K562 (cell line): ENCODE results near the gene PTCD3. TPM values are rescaled to one million over a fixed set of nuclear protein-coding genes. Genes with fewer than 3 reads are reported as not detected.

Source experiments
- ARID3A ChIP-seq: IDR thresholded peaks from 2 replicates; pipeline ENCODE4 v1.6.1; 2012; ENCODE audit warnings: low read depth, low read length, improper control_type of control experiment, borderline replicate concordance
- ELF4 ChIP-seq: fragments of 450-650 bp; formaldehyde crosslinking; IDR thresholded peaks from 2 replicates; pipeline ENCODE4 v1.4.0; 2022; ENCODE audit warnings: missing genetic modification characterization
- ESRRA ChIP-seq: fragments of 450-650 bp; IDR thresholded peaks from 2 replicates; pipeline ENCODE4 v1.6.1; 2014; ENCODE audit warnings: low read depth, mild to moderate bottlenecking, moderate library complexity, borderline replicate concordance
- GABPA ChIP-seq: fragments of 200-800 bp; sonication (Bioruptor generic); conservative IDR thresholded peaks from 2 replicates; pipeline ENCODE4 v1.6.1; 2016; ENCODE audit warnings: low read depth, missing genetic modification characterization, missing compliant biosample characterization
- GMEB1 ChIP-seq: fragments of 250-450 bp; sonication (Bioruptor Pico); IDR thresholded peaks from 2 replicates; pipeline ENCODE4 v1.4.0; 2020; ENCODE audit warnings: mild to moderate bottlenecking
- NR2C2 ChIP-seq, 2 experiments: fragments of 200-800 bp in 1 of 2; sonication (Bioruptor generic) in 1 of 2; sonication (generic) in 1 of 2; formaldehyde crosslinking in 1 of 2; IDR thresholded peaks; 2 replicates each; pipeline versions ENCODE4 v1.6.1 to v1.8.0; 2016 to 2022; ENCODE audit warnings: mild to moderate bottlenecking in 1 of 2, missing compliant biosample characterization in 1 of 2, missing genetic modification characterization in 1 of 2, missing genetic modification reagents in 1 of 2
- RAD21 ChIP-seq, 2 experiments: fragments of 250-450 bp in 1 of 2; fragments of 450-650 bp in 1 of 2; sonication (Bioruptor Pico) in 1 of 2; formaldehyde crosslinking in 1 of 2; IDR thresholded peaks in 1 of 2; conservative IDR thresholded peaks in 1 of 2; 2 replicates each; pipeline versions ENCODE4 v1.4.0 to v1.8.0; 2020 to 2022; ENCODE audit warnings: mild to moderate bottlenecking in 2 of 2, moderate library complexity in 1 of 2
- RBFOX2 ChIP-seq: fragments of 200-400 bp; formaldehyde crosslinking; IDR thresholded peaks from 2 replicates; pipeline ENCODE4 v1.6.1; 2017; ENCODE audit warnings: low read depth, mild to moderate bottlenecking, low read length, moderate library complexity
- RCOR1 ChIP-seq, 2 experiments: IDR thresholded peaks; 2 replicates each; pipeline ENCODE4 v1.6.1; 2012; ENCODE audit warnings: low read depth in 2 of 2, low read length in 2 of 2, borderline replicate concordance in 1 of 2, improper control_type of control experiment in 1 of 2
- SIN3A ChIP-seq, 2 experiments: fragments of 150-350 bp in 1 of 2; IDR thresholded peaks; 2 replicates each; pipeline ENCODE4 v1.6.1; 2011 to 2016; ENCODE audit warnings: borderline replicate concordance in 2 of 2, low read depth in 2 of 2, low read length in 2 of 2, mild to moderate bottlenecking in 2 of 2, moderate library complexity in 2 of 2; ENCODE audit not compliant: control insufficient read depth in 1 of 2
- ZFX ChIP-seq: sonication (generic); formaldehyde crosslinking; IDR thresholded peaks from 2 replicates; pipeline ENCODE4 v1.8.0; 2022; ENCODE audit warnings: mild to moderate bottlenecking, missing genetic modification reagents, moderate library complexity
- ZNF277 ChIP-seq: fragments of 250-450 bp; sonication (Bioruptor Pico); IDR thresholded peaks from 2 replicates; pipeline ENCODE4 v1.8.0; 2022; ENCODE audit warnings: inconsistent platforms, mild to moderate bottlenecking, moderate library complexity, borderline replicate concordance
- polyA plus RNA-seq, 8 experiments: library from polyadenylated mRNA; depleted of rRNA in 4 of 8; stranded (reverse) in 5 of 8; unstranded in 3 of 8; fragments of >200 nt; fragmentation: Nextera tagmentation in 2 of 8; fragmentation: Illumina TruSeq in 1 of 8; extraction: Ambion mirVana in 2 of 8; extraction: Trizol in 1 of 8; gene quantifications; 2 replicates each; pipeline versions ENCODE4 v1.2.1 to v1.2.3, GENCODE V29; 2011 to 2014; ENCODE audit warnings: inconsistent platforms in 1 of 8, missing spikeins in 1 of 8
- total RNA-seq, 7 experiments: library from RNA; depleted of rRNA in 6 of 7; stranded (reverse); fragments of >200 nt in 6 of 7; fragmentation: Illumina TruSeq in 2 of 7; extraction: Trizol in 2 of 7; gene quantifications; 2 replicates each; pipeline versions ENCODE4 v1.2.1 to v1.2.3, GENCODE V29; 2011 to 2021; ENCODE audit warnings: low replicate concordance in 1 of 7
- TF ChIP-seq, protein P1 (sequence below): fragments of 450-650 bp; IDR thresholded peaks from 2 replicates; pipeline ENCODE4 v1.6.1; 2016; ENCODE audit warnings: borderline replicate concordance

The PTCD3 gene
- total and polyA plus RNA-seq, 9 of the 15 experiments (the other 6 are each of a cell fraction or from before 2014, with no cell fraction given): 65.2 to 241 (median 172) TPM

DNA sequence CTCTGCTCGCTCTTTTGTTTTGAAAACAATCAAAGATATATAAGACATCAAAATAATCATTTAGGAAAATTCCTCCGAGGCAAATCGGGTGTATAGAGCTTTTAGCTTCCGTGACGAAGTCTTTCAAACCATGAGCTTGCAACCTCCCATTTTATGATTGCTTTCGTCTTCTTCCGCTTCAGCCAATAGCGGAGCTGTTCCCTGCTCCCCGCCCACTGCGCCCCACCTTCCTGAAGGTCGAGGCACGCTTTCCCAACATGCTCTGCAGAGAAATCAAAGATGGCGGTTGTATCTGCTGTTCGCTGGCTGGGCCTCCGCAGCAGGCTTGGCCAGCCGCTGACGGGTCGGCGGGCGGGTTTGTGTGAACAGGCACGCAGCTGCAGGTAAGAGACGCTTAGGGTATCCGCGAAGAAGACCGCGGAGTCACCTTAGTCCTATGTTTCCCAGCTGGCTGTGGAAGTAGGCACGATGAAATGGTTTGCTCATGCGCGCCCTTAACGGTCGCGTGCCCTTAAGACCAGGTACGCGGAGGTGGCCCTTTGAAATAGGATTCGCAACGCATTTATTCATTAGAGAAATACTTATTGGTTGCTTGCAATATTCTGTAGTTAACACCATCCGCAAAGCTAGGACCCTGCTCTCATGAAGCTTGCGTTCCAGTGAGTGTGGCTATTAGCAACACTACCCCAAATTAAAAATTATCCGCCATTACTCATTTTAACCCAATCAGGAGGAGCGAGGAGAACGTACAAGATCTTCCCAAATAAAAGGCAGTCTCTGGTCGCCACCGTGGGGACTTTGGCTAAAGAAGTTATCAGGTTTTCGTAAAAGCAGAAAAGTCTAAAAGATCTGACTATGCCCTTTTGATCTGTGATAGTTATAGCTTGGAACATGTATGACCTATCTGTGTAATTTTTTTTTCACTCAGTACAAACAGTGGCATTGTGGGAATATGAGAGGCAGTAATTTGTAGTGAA lies at the start of gene PTCD3 (continued):
- TF ChIP-seq, protein P1, sequence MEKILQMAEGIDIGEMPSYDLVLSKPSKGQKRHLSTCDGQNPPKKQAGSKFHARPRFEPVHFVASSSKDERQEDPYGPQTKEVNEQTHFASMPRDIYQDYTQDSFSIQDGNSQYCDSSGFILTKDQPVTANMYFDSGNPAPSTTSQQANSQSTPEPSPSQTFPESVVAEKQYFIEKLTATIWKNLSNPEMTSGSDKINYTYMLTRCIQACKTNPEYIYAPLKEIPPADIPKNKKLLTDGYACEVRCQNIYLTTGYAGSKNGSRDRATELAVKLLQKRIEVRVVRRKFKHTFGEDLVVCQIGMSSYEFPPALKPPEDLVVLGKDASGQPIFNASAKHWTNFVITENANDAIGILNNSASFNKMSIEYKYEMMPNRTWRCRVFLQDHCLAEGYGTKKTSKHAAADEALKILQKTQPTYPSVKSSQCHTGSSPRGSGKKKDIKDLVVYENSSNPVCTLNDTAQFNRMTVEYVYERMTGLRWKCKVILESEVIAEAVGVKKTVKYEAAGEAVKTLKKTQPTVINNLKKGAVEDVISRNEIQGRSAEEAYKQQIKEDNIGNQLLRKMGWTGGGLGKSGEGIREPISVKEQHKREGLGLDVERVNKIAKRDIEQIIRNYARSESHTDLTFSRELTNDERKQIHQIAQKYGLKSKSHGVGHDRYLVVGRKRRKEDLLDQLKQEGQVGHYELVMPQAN: peak; percentile 92
- TF ChIP-seq RBFOX2 (peak; percentile 98), ELF4 (CRISPR knock-in tag) (no peak), ZFX (peak; percentile 12; the same call in 1 of the 2 replicates), ESRRA (peak; percentile 91), GMEB1 (CRISPR knock-in tag) (peak; percentile 84), RAD21 (CRISPR knock-in tag; conservative IDR thresholded peaks at IDR 0.05 in 1 of 2, IDR thresholded peaks at IDR 0.05 in 1 of 2) (no peak), GABPA (tag) (peak; percentile 50; the same call in 1 of the 2 replicates), ZNF277 (no peak), RCOR1 (IDR thresholded peaks at IDR 0.05; ENCODE audit: borderline replicate concordance in 1 of 2, low read depth in 2 of 2, low read length in 2 of 2) (peak in 1 of 2 experiments; percentile 25; a peak in 1 of 4 replicates), ARID3A (peak; percentile 70; the same call in 1 of the 2 replicates), SIN3A (IDR thresholded peaks at IDR 0.05; ENCODE audit: borderline replicate concordance in 2 of 2, control insufficient read depth in 1 of 2, low read depth in 2 of 2, low read length in 2 of 2) (peak; percentile 53 to 91; a peak in 3 of 4 replicates), NR2C2 (CRISPR knock-in tag; IDR thresholded peaks at IDR 0.05) (peak; percentile 57; the same call in 1 of the 2 replicates), NR2C2 (tag; IDR thresholded peaks at IDR 0.05) (peak; percentile 96)
